ENCODE results near the gene SNORC.

- TF ChIP-seq CTCF (IDR thresholded peaks at IDR 0.05) (no peak), EZH2phosphoT487 (IDR thresholded peaks at IDR 0.05; ENCODE audit: borderline replicate concordance, low read depth) (no peak), YY1 (IDR thresholded peaks at IDR 0.05; ENCODE audit: low read depth) (no peak), POLR2AphosphoS5 (IDR thresholded peaks at IDR 0.05; ENCODE audit: low read depth, low read length) (no peak), PBX3 (IDR thresholded peaks at IDR 0.05) (no peak), SMC3 (IDR thresholded peaks at IDR 0.05; ENCODE audit: low read depth, low read length) (no peak), ZBTB33 (IDR thresholded peaks at IDR 0.05; ENCODE audit: borderline replicate concordance, low read depth) (no peak), ELF1 (IDR thresholded peaks at IDR 0.05) (no peak), EP300 (IDR thresholded peaks at IDR 0.05; ENCODE audit: borderline replicate concordance in 1 of 2, low read depth in 1 of 2, low read length in 1 of 2) (no peak), TAF1 (IDR thresholded peaks at IDR 0.05; ENCODE audit: borderline replicate concordance, low read depth, low read length) (no peak), USF2 (IDR thresholded peaks at IDR 0.05; ENCODE audit: borderline replicate concordance, low read depth, low read length) (no peak)
These were observed 17.2 kb downstream of the SNORC start for GRCh38 chr2:232887171-232887850.
